ENCODE measurements around the gene ROR1.

GRCh38 chr1:64117492-64117891 lies 343.7 kb downstream of the ROR1 start:
- TF ChIP-seq POLR2AphosphoS5 (IDR thresholded peaks at IDR 0.05; ENCODE audit: borderline replicate concordance, low read depth, low read length) (no peak), EZH2 (IDR thresholded peaks at IDR 0.05) (no peak), FOXP2 (optimal IDR thresholded peaks at IDR 0.05; ENCODE audit: control extremely low read depth, extremely low read length, insufficient read depth) (no peak)

All from SK-N-MC (cell line).